ENCODE results near the gene PLCH2.
"Not testable (repeated sequence)": the region's sequence is repeated elsewhere in the genome, so short reads cannot be mapped to it uniquely, and the experiment has no call there.

PLCH2 gene

DNA sequence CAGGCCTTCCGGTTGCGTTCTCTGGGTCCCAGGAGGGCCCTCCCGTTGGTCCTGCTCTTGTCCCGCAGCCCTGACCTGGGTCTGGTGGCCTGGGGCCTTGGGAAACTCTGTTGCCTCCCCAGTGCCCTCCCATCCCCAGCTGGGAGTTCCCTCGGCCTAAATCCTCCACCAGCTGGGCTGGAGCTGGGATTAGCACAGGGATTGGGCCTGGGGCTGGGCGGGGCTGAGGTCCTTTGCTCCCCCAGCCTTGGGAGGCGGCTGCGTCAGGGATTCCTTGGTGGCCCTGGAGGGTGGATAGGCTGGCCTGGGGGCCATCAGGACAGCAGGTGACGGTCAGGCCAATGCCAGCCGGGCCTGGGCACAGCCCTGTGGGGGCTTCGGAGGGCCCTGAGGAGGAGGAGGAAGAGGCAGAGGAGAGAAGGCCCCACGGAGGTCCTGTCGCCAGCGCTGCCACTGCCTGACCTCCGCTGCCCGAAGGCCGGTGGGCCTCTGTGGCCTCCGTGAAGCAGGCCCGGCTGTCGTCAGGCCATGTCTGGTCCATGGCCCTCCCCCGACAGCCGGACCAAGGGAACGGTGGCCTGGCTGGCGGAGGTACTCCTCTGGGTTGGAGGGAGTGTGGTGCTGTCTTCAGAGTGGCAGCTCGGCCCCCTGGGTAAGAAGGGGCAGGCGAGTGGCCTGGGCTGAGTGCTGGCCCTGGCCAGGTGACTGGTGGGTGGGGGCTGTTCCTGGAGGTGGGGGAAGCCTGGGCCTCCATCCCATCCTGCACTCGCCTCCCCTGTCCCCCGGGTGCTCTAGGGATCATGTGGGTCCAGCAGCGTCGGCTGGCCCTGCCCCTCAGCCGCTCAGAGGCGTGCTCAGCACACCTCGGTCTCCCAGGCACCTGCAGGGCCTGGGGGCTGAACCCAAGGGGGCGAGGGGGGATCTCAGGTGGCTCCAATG lies at the start of gene PLCH2:
TSS of gene PLCH2 (plus strand) at position 229 of the 939 bp plus-strand sequence. CDS start at position 529, 300 bp downstream.
- DNase-seq: no peak

- DNase-seq: no peak
Observed at GRCh38 chr1:2426540-2426939, 49.5 kb upstream of the PLCH2 start.

- no peak for DNase-seq
Observed at GRCh38 chr1:2427051-2427450, 49.0 kb upstream of the PLCH2 start.

GRCh38 chr1:2427976-2428375 lies 48.1 kb upstream of the PLCH2 start:
- DNase-seq: no peak

GRCh38 chr1:2428490-2428889 lies 47.6 kb upstream of the PLCH2 start:
- DNase-seq: no peak

- DNase-seq: no peak
Observed at GRCh38 chr1:2429780-2430591, 46.1 kb upstream of the PLCH2 start.

DNA sequence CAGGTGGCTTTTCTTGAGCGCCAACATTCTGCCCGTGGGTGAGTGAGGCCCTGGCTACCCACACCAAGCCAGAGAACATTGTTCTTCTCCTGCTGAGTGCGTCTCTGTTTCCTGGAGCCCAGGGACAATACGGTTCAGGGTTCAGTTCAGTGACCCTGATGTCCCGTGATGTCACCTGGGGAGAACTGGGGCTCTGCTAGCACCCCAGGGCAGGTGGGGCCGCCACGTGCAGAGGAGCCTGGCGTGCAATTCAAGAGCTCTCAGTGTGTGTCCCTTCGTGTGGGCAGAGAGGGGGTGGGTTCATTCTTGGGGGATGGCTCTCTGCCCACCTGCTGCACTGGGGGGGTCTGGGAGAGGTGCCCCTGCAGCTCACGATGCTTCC lies 45.5 kb upstream of the PLCH2 start:
- no peak for DNase-seq

DNA sequence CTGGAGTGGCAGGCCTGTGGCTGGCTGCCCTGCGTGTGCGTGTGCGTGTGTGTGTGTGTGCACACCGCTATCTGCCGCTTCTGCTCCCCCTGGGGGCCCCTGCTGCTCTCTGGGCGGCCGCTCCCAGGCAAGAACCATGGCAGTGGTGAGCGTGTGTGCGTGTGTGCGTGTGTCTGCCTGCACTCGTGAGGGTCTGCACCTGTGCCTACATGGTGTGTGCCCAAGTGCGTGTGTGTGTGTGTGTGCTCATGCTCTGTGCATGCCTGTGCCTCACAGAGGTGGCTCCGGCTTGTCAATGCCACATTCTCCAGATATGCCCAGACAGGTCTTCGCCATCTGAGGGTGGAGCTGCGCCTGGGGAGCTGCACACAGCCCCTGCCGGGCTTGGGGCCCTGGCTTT lies 45.0 kb upstream of the PLCH2 start:
- DNase-seq: no peak

DNA sequence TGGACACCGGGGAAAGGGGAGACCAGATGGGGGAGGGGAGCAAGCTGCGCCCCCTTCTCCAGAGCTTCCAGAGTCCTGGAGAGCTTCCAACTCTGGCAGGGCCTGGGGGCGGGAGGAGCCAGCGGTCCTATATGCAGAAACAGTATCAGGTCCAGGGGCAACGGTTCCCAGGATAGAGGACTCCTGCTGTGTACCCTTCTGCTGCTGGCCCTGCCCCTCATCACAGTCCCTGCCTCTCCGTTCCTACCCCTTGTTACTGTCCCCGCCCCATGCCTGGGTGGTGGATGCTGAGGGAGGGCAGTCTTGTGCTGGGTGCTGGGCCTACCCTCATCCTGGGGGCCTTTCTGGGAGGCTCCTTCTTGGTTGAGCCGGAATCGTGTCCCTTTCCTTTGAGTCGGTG lies 44.6 kb upstream of the PLCH2 start:
- DNase-seq: peak; percentile 89

GRCh38 chr1:2432441-2432844 lies 43.6 kb upstream of the PLCH2 start:
- DNase-seq: no peak

- no peak for DNase-seq
Observed at GRCh38 chr1:2433196-2433595, 42.9 kb upstream of the PLCH2 start.

DNA sequence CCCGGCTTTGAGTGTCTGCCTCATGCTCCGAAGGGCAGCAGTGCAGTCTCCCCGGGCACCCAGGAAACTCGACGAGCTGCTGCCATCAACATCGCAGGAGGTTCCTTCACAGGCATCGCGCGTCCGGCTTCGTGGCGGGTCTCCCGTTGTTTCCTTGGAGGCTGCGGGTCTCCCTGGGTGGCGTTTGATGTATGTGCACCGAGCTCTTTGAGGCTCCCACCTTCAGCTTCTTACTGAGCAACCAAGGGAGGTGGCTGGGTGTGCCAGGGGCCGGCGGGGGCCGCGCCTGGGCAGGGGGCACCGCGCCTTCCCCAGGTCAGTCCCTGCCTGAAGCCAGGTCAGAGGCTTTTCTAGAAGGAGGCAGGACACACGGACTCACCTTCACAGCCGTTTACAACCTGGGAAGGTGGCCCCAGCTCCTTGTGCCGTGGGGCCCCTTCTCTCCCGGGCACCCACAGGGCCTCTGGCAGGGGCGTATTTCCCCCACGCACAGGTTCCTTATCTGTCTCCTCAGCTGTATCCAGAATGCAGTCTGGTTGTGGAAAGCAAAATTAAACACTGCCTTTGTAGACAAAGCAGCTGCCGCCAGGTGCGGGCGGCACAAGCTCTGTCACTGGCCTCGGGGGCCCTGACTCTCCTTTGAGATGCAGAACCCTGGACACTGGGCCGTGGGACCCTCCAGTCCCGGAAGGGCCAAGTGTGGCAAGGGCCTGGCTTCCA lies 42.0 kb upstream of the PLCH2 start:
- no peak for DNase-seq

DNA sequence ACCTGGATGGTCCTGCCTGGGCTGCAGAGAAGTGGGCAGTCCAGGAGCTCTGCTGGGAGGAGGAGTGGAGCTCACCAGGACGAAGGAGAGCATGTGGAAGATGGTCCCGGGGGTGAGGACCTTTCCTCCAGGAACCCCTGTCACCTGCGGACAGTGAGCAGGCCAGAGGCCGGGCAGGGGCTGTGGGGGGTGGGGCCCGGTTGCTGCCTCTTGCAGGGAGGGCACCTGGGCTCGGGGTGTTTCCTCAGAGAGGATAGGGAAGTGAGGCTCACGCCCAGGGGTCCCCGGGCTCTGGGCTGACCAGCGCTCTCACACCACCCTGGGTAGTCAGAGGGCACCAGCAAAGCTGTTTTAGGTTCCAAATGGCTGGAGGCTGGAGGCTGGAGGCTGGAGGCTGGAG lies 41.0 kb upstream of the PLCH2 start:
- no peak for DNase-seq

- DNase-seq: no peak
Observed at GRCh38 chr1:2435746-2436355, 40.2 kb upstream of the PLCH2 start.

- DNase-seq: no peak
Observed at GRCh38 chr1:2436876-2437275, 39.2 kb upstream of the PLCH2 start.

DNA sequence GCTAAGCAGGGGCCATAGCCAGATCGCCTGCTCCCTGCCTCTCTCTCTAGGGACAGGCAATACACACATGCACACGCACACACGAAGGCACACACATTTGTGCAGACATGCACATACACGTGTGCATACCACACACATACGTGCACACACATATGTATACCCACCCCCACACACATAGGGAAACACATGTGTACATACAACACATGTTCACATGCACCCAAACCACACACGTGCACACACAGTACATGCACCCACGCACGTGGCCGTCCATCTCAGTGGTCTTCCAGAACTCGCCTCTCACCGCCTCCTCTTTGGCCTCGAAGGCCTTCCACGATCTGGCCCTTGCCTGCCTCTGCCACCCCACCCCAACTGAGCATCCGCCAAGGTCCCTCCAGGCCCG lies 38.5 kb upstream of the PLCH2 start:
- no peak for DNase-seq

GRCh38 chr1:2438038-2438437 lies 38.1 kb upstream of the PLCH2 start:
- peak; percentile 70 for DNase-seq

DNA sequence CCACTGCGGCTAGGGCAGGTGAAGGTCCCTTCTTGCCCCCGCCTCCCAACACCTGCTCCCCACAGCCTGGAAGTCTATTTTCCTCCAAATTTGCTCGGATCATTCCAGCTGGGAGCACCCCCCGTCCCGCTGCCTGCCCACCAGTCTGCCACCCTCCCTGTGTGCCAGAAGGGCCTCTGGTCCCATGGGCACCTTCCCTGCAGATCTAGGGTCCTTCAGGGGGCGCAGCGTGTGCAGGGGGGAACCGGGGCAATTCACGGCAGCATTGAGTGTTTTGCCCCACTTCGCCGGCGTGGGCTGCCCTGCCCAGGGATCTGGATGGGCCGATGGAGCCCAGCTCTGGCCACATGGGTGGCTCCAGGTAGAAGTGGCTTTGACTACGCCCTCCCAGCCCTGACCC lies 37.4 kb upstream of the PLCH2 start:
- DNase-seq: no peak

- no peak for DNase-seq
Observed at GRCh38 chr1:2439369-2439768, 36.7 kb upstream of the PLCH2 start.

DNA sequence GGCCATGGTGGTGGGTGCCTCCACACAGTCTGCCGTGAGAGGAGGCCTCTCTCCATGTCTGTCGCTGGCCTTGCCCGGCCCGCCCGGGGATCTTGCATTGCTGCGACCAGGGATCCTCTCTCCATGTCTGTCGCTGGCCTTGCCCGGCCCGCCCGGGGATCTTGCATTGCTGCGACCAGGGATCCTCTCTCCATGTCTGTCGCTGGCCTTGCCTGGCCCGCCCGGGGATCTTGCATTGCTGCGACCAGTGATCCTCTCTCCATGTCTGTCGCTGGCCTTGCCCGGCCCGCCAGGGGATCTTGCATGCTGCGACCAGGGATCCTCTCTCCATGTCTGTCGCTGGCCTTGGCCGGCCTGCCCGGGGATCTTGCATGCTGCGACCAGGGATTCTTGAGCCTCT lies 35.7 kb upstream of the PLCH2 start:
- DNase-seq: not testable (repeated sequence)

DNA sequence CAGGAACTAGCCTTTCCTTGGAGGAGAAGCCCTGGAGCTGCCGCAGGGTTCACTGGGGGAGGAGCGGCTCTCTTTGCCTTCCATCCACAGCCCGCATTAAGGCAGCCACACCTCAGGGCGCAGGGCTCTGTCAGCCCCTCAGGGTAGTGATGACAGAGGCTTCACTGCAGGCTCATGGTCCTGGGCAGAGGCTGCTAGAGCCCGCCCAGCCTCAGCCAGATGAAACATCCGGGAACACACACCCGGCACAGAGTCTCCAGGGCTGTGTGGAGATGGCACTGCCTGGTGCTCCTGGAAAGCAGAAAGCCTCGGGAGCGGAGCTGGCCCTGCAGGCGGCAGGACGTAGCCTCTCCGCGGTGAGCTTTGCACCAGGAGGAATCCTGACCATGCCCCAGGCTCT lies 34.3 kb upstream of the PLCH2 start:
- DNase-seq: no peak

GRCh38 chr1:2442661-2443060 lies 33.4 kb upstream of the PLCH2 start:
- no peak for DNase-seq
